GM12864 (cell line): ENCODE results near the gene STXBP4.

ENCODE experiments used
- DNase-seq: peaks from one replicate; pipeline ENCODE4 v3.0.0-alpha.2; 2011; ENCODE audit warnings: low read depth
- H3K4me3 ChIP-seq: 2 replicates; pipeline ENCODE4 v1.5.1; 2011; ENCODE audit warnings: mild to moderate bottlenecking, low read depth, low read length, control low read depth
- TF ChIP-seq, protein P1 (sequence below): IDR thresholded peaks from 2 replicates; pipeline ENCODE4 v1.5.1; 2011; ENCODE audit warnings: low read depth, mild to moderate bottlenecking, moderate library complexity, low read length, control low read depth, inconsistent platforms; ENCODE audit errors: missing control alignments

Gene STXBP4

DNA sequence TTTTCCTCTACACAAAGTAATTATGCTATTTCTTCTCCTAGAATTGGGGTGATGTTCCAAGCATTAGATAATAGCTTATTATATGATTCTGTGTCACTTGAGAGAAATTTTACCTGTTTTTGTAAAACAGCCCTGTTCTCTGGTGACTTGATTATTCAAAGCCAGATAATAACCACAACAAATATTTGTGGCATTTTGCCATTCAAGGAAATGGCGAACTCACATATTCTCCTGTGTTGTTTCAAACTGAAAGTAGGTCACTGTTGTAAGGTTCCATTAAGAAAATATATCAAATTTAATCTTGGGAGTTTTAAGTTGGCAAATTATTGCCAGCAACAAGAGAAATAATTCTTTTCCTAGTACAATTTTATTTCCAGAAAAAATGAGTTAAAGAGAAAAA, 124.8 kb downstream of the STXBP4 start:
- TF ChIP-seq, protein P1, sequence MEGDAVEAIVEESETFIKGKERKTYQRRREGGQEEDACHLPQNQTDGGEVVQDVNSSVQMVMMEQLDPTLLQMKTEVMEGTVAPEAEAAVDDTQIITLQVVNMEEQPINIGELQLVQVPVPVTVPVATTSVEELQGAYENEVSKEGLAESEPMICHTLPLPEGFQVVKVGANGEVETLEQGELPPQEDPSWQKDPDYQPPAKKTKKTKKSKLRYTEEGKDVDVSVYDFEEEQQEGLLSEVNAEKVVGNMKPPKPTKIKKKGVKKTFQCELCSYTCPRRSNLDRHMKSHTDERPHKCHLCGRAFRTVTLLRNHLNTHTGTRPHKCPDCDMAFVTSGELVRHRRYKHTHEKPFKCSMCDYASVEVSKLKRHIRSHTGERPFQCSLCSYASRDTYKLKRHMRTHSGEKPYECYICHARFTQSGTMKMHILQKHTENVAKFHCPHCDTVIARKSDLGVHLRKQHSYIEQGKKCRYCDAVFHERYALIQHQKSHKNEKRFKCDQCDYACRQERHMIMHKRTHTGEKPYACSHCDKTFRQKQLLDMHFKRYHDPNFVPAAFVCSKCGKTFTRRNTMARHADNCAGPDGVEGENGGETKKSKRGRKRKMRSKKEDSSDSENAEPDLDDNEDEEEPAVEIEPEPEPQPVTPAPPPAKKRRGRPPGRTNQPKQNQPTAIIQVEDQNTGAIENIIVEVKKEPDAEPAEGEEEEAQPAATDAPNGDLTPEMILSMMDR, result no peak
- no peak for DNase-seq

DNA sequence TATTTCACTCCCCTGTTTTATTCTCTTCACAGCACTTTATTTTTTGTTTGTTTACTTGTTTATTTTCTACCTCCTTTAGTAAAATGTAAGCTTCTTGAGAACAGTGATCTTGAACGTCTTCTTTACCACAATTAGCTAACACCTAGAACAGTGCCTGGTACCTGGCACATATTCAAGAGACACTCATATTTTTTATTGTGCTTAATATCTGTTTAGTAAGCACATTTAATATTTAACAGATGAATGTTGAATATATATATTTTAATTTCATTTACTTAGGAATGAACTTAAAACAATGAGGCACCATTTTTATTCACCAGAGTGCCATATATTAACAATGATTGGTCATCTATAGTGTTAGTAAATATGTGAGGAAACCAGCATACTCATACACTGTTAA, 130.2 kb downstream of the STXBP4 start:
- no peak overlapping the region for H3K4me3 ChIP-seq
- TF ChIP-seq, protein P1, result no peak
- no peak for DNase-seq

More for the DNA sequence above, 124.8 kb downstream of the STXBP4 start:
- no peak overlapping the region for H3K4me3 ChIP-seq

DNA sequence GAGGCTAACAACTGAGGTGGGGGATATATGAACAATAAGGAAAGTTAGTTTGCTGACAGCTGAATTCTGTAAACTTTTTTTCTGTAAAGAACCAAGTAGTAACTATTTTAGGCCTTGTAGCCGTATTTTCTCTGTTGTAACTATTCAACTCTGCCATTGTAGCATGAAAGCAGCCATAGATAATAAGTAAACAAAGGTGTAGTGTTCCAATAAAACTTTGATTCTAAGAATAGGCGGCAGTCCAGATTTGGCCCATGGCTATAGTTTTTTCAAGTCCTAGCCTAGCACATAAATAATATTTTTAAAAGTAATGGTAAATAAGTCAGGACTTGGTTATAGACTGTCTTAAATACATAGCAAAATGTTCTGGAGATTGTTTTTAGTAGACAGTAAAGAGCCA, 142.0 kb downstream of the STXBP4 start:
- H3K4me3 ChIP-seq, result no peak overlapping the region
- DNase-seq, result no peak
- TF ChIP-seq, protein P1, result no peak

DNA sequence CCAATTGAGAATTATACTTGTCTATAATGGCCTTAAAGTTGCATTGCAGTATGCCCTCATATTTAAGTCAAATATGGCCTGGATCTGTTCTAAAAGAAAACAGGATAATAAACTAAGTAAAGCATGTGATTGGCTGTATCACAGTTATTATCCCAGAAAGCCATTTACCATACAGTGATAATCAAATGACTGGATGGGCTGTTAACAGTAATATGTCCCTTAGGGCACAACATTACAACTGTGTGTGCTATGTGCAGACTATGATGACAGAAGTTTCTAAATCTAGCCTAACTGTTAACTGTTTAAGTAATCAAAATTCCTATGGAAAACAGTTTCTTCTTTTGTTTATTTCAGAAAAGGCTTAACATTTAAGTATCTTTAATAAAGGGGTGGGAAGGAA, 145.7 kb downstream of the STXBP4 start:
- no peak overlapping the region for H3K4me3 ChIP-seq
- DNase-seq, result no peak
- TF ChIP-seq, protein P1, result no peak

DNA sequence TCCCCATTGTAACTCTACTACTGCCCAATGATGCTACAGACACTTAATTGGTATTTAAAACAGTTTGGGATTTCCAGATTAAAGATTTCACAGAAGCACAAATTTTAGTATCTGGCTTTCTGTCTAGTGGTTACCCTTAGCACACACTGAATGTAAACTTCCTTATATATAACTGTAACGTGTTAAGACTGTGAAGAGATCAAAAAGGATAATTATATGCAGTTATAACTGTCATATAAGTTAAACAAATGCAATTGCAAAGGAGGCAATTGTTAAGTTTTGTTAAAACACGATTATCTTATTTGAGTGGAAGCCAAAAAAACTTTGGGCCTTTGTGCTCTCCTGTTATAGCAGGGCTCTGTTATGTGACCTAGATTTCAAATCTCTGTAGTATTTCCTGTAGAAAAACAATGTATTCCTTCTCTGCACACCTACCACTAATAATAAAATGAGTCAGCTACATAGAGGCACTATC, 147.9 kb downstream of the STXBP4 start:
- H3K4me3 ChIP-seq, result no peak overlapping the region
- DNase-seq, result no peak
- TF ChIP-seq, protein P1, result no peak

DNA sequence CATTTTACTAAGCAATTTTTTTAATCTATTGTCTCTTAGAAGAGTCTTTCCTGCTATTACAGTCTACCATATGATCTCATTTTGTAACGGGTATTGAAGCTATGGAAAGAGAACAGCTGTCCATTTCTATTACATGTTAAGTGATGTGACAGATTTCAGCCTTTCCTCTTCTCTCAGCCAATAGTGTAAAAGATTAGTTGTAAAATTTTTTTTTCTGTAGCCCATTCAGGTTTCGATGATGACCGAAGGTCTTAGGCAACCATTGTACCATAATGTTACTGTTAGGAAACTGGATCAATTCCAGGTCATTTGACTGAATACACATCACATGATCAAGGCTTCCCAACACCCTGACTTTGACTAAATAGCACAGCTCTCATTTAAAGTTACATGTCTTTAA, 148.6 kb downstream of the STXBP4 start:
- DNase-seq, result no peak
- no peak overlapping the region for H3K4me3 ChIP-seq
- TF ChIP-seq, protein P1, result no peak

DNA sequence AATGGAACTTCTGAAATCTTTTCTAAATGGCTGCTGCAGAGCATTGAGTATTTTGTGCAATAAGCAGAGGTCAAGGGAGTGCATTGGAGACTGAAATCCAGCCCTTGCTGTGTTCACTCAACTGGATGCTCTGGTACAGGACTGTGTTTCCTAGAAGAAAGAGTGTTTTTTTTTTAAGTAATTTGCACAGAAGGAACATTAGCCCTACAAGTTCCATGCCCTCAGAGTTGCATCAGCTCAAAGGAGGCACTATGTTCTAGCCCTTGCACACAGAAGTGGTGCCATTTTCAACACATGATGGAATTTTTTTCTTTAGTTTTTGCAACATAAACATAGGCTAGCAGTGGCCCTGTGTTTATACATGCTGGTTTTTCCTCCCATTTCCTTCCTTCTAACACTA, 152.1 kb downstream of the STXBP4 start:
- DNase-seq, result no peak
- no peak overlapping the region for H3K4me3 ChIP-seq
- TF ChIP-seq, protein P1, result no peak
